ENCODE measurements around the gene ACKR3. TPM values are rescaled to one million over a fixed set of nuclear protein-coding genes. Genes with fewer than 3 reads are reported as not detected.

Gene ACKR3
- total RNA-seq, 2 experiments from 2014 or later = 0.61 to 0.74 TPM

- H3K27ac Mint-ChIP-seq = peak overlapping the region; percentile 93
Observed at GRCh38 chr2:236536727-236537398, 32.8 kb upstream of the ACKR3 start.

GRCh38 chr2:236538242-236538641 is 31.4 kb upstream of the ACKR3 start:
- TF ChIP-seq CTCF (IDR thresholded peaks at IDR 0.05) = no peak
- peaks cover 59% of the 10 kb centered on the region for H3K36me3 Mint-ChIP-seq (ENCODE audit: low read depth)
- H3K27me3 Mint-ChIP-seq = no peaks in the 10 kb centered on the region
- no peaks in the 10 kb centered on the region for H3K9me3 Mint-ChIP-seq
- Histone ChIP-seq H3K4me1 (ENCODE audit: insufficient read depth, low read length) (peaks cover 44% of the 10 kb centered on the region), H3K27ac (ENCODE audit: low read depth in 1 of 2, low read length in 2 of 2) (peak overlapping the region; percentile 58 to 62), H3K36me3 (ENCODE audit: insufficient read depth, low read length) (peaks cover 12% of the 10 kb centered on the region), H3K9me3 (ENCODE audit: control insufficient read depth in 1 of 2, insufficient read depth in 1 of 2, low read length in 2 of 2) (no peaks in the 10 kb centered on the region), H3K27me3 (ENCODE audit: control insufficient read depth in 1 of 2, insufficient read depth in 2 of 2, low read length in 2 of 2) (no peaks in the 10 kb centered on the region), H3K4me3 (ENCODE audit: low read length) (peak overlapping the region; percentile 81)
- H3K4me1 Mint-ChIP-seq (ENCODE audit: low read depth) = peaks cover 66% of the 10 kb centered on the region
- peak overlapping the region; percentile 96 for H3K4me3 Mint-ChIP-seq
- ChIA-PET POLR2A (interaction anchor here (1.0 to 3.7 kb wide), 4 partner anchors 9 to 31 kb away, joined by 3 to 19 read pairs (median 6); partner anchors contain the start of gene ACKR3), CTCF (interaction anchor here (1.3 to 1.7 kb wide), 3 partner anchors 8 to 32 kb away, joined by 3 to 5 read pairs (median 3); partner anchors contain the start of gene ACKR3)
- ATAC-seq (ENCODE audit: poor library complexity) (no peak), DNase-seq (peak in 2 of 14 experiments; percentile 20 to 40)
- intact Hi-C loops (cut with DNase I, micrococcal nuclease) = no loop called here
- H3K27ac Mint-ChIP-seq = peak overlapping the region; percentile 93

More at GRCh38 chr2:236536727-236537398, 32.8 kb upstream of the ACKR3 start:
- Histone ChIP-seq H3K4me1 (ENCODE audit: insufficient read depth, low read length) (peaks cover 36% of the 10 kb centered on the region), H3K9me3 (ENCODE audit: control insufficient read depth in 1 of 2, insufficient read depth in 1 of 2, low read length in 2 of 2) (no peaks in the 10 kb centered on the region), H3K27me3 (ENCODE audit: control insufficient read depth in 1 of 2, insufficient read depth in 2 of 2, low read length in 2 of 2) (no peaks in the 10 kb centered on the region), H3K27ac (ENCODE audit: low read depth in 1 of 2, low read length in 2 of 2) (peak overlapping the region; percentile 58 to 62), H3K36me3 (ENCODE audit: insufficient read depth, low read length) (peaks cover 7% of the 10 kb centered on the region), H3K4me3 (ENCODE audit: low read length) (peak overlapping the region; percentile 81)
- POLR2A ChIA-PET = interaction anchor here (0.6 to 3.7 kb wide), 7 partner anchors 10 to 181 kb away, joined by 3 to 33 read pairs (median 11); partner anchors contain the start of gene ACKR3
- intact Hi-C loops (cut with DNase I, micrococcal nuclease) = loop anchor here in 1 of 2 experiments (1.0 kb wide), 1 partner anchor 9 kb away; no protein-coding TSS in a partner anchor
- CTCF ChIA-PET = interaction anchor here (0.8 to 1.7 kb wide), 3 partner anchors 10 to 33 kb away, joined by 4 to 7 read pairs (median 5); partner anchors contain the start of gene ACKR3
- no peaks in the 10 kb centered on the region for H3K27me3 Mint-ChIP-seq
- TF ChIP-seq CTCF (IDR thresholded peaks at IDR 0.05) = no peak
- H3K9me3 Mint-ChIP-seq = no peaks in the 10 kb centered on the region
- peak; percentile 96 for ATAC-seq (ENCODE audit: poor library complexity)
- peaks cover 45% of the 10 kb centered on the region for H3K36me3 Mint-ChIP-seq (ENCODE audit: low read depth)
- peak overlapping the region; percentile 96 for H3K4me3 Mint-ChIP-seq
- peaks cover 52% of the 10 kb centered on the region for H3K4me1 Mint-ChIP-seq (ENCODE audit: low read depth)
- DNase-seq = peak; percentile 38 to 85 (median 57)

- POLR2A ChIA-PET = no interaction called here
- Histone ChIP-seq H3K36me3 (ENCODE audit: insufficient read depth, low read length) (peaks cover 12% of the 10 kb centered on the region), H3K27ac (ENCODE audit: low read depth in 1 of 2, low read length in 2 of 2) (no peak overlapping the region), H3K4me1 (ENCODE audit: insufficient read depth, low read length) (peaks cover 48% of the 10 kb centered on the region), H3K27me3 (ENCODE audit: control insufficient read depth in 1 of 2, insufficient read depth in 2 of 2, low read length in 2 of 2) (no peaks in the 10 kb centered on the region), H3K4me3 (ENCODE audit: low read length) (no peak overlapping the region), H3K9me3 (ENCODE audit: control insufficient read depth in 1 of 2, insufficient read depth in 1 of 2, low read length in 2 of 2) (no peaks in the 10 kb centered on the region)
- ATAC-seq (ENCODE audit: poor library complexity) (no peak), DNase-seq (no peak)
- Mint-ChIP-seq H3K36me3 (ENCODE audit: low read depth) (peaks cover 69% of the 10 kb centered on the region), H3K4me3 (peak overlapping the region; percentile 21), H3K9me3 (no peaks in the 10 kb centered on the region), H3K27ac (peak overlapping the region; percentile 82), H3K27me3 (no peaks in the 10 kb centered on the region), H3K4me1 (ENCODE audit: low read depth) (peaks cover 82% of the 10 kb centered on the region)
- intact Hi-C loops (cut with DNase I, micrococcal nuclease) = no loop called here
- no peak for TF ChIP-seq CTCF (IDR thresholded peaks at IDR 0.05)
- CTCF ChIA-PET = no interaction called here
Observed at GRCh38 chr2:236541008-236541562, 28.5 kb upstream of the ACKR3 start.
